PFSK-1 (cell line): ENCODE measurements around the gene VPS13A.

Source experiments
- FOXP2 ChIP-seq: optimal IDR thresholded peaks from 2 replicates; pipeline ENCODE3; 2011; ENCODE audit warnings: borderline replicate concordance, control low read depth, inconsistent platforms; ENCODE audit not compliant: insufficient read depth; ENCODE audit errors: extremely low read length, extremely low read depth
- POLR2AphosphoS5 ChIP-seq: IDR thresholded peaks from 2 replicates; pipeline ENCODE4 v1.6.1; 2012; ENCODE audit warnings: low read depth, mild to moderate bottlenecking, control low read depth, low read length, moderate library complexity
- SIN3A ChIP-seq: IDR thresholded peaks from 2 replicates; pipeline ENCODE4 v1.6.1; 2012; ENCODE audit warnings: mild to moderate bottlenecking, low read length, moderate library complexity, borderline replicate concordance; ENCODE audit not compliant: insufficient read depth
- TAF1 ChIP-seq: IDR thresholded peaks from 2 replicates; pipeline ENCODE4 v1.6.1; 2012; ENCODE audit warnings: low read length, control low read depth, borderline replicate concordance; ENCODE audit not compliant: insufficient read depth
- TF ChIP-seq, protein P1 (sequence below), 2 experiments: IDR thresholded peaks; 2 replicates each; pipeline versions ENCODE4 v1.6.1 to v1.8.0; 2011 to 2012; ENCODE audit warnings: low read depth in 2 of 2, low read length in 2 of 2, control low read depth in 1 of 2, inconsistent platforms in 1 of 2, mild to moderate bottlenecking in 1 of 2, moderate library complexity in 1 of 2; ENCODE audit not compliant: insufficient read depth in 1 of 2

Gene VPS13A

GRCh38 chr9:77271023-77271690 lies 93.8 kb downstream of the VPS13A start:
- TF ChIP-seq POLR2AphosphoS5, result no peak
- no peak for TF ChIP-seq FOXP2
- no peak for TF ChIP-seq SIN3A
- TF ChIP-seq, protein P1, sequence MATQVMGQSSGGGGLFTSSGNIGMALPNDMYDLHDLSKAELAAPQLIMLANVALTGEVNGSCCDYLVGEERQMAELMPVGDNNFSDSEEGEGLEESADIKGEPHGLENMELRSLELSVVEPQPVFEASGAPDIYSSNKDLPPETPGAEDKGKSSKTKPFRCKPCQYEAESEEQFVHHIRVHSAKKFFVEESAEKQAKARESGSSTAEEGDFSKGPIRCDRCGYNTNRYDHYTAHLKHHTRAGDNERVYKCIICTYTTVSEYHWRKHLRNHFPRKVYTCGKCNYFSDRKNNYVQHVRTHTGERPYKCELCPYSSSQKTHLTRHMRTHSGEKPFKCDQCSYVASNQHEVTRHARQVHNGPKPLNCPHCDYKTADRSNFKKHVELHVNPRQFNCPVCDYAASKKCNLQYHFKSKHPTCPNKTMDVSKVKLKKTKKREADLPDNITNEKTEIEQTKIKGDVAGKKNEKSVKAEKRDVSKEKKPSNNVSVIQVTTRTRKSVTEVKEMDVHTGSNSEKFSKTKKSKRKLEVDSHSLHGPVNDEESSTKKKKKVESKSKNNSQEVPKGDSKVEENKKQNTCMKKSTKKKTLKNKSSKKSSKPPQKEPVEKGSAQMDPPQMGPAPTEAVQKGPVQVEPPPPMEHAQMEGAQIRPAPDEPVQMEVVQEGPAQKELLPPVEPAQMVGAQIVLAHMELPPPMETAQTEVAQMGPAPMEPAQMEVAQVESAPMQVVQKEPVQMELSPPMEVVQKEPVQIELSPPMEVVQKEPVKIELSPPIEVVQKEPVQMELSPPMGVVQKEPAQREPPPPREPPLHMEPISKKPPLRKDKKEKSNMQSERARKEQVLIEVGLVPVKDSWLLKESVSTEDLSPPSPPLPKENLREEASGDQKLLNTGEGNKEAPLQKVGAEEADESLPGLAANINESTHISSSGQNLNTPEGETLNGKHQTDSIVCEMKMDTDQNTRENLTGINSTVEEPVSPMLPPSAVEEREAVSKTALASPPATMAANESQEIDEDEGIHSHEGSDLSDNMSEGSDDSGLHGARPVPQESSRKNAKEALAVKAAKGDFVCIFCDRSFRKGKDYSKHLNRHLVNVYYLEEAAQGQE (IDR thresholded peaks at IDR 0.05; ENCODE audit: insufficient read depth in 1 of 2, low read depth in 2 of 2, low read length in 2 of 2), result no peak
- no peak for TF ChIP-seq TAF1

DNA sequence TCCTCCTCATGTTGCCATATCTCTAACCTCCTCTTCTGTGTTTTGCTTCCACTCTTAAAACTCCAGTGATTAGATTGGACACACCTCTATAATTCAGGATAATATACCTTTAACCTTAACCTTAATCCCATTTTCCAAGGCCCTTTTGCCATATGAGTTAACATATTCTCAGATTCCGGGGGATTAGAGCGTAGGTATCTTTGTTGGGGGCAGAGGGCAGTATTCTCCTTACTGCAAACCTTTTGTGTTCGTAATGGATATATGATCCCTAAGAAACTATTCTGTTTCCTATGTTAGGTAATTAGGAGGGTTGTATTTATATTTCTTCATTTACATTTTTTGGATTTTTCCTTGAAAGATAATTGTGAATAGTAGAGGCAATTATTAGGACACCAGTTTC lies 99.5 kb downstream of the VPS13A start:
- TF ChIP-seq SIN3A (no peak), TAF1 (no peak), FOXP2 (no peak), POLR2AphosphoS5 (no peak)
- TF ChIP-seq, protein P1 (IDR thresholded peaks at IDR 0.05; ENCODE audit: insufficient read depth in 1 of 2, low read depth in 2 of 2, low read length in 2 of 2), result no peak

DNA sequence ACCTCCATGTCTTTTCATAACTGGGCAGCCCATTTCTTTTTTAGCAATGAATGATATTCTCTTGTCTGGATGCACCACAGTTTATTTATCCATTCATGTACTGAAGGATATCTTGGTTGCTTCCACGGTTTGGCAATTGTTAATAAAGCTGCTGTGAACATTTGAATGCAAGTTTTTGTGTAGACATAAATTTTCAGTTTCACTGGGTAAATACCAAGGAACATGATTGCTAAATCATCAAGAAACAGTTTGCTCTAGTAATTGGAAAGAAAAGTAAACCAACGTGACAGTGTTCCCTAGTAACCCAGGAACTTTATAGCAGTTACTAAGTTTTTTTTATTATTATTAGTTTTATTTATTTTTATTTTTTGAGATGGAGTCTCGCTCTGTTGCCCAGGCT lies 100.4 kb downstream of the VPS13A start:
- TF ChIP-seq POLR2AphosphoS5, result no peak
- TF ChIP-seq, protein P1 (IDR thresholded peaks at IDR 0.05; ENCODE audit: insufficient read depth in 1 of 2, low read depth in 2 of 2, low read length in 2 of 2), result no peak

GRCh38 chr9:77283991-77284390 lies 106.7 kb downstream of the VPS13A start:
- no peak for TF ChIP-seq POLR2AphosphoS5
- TF ChIP-seq, protein P1 (IDR thresholded peaks at IDR 0.05; ENCODE audit: insufficient read depth in 1 of 2, low read depth in 2 of 2, low read length in 2 of 2), result no peak
- TF ChIP-seq TAF1, result no peak
- TF ChIP-seq FOXP2, result no peak
- TF ChIP-seq SIN3A, result no peak

- TF ChIP-seq FOXP2 (no peak), SIN3A (no peak), TAF1 (no peak), POLR2AphosphoS5 (no peak)
Observed at GRCh38 chr9:77284616-77285015, 107.3 kb downstream of the VPS13A start.
